Amniotic epithelial cell (primary cell): ENCODE data around the gene CYP1B1.
A peak's percentile ranks its signal among the peaks of the same experiment; 100 is the strongest.
"Not testable (repeated sequence)": the region's sequence is repeated elsewhere in the genome, so short reads cannot be mapped to it uniquely, and the experiment has no call there.

ENCODE experiments used
- DNase-seq: peaks from one replicate; pipeline ENCODE4 v3.0.0-alpha.2; 2010; ENCODE audit warnings: low read depth

CYP1B1 gene

DNA sequence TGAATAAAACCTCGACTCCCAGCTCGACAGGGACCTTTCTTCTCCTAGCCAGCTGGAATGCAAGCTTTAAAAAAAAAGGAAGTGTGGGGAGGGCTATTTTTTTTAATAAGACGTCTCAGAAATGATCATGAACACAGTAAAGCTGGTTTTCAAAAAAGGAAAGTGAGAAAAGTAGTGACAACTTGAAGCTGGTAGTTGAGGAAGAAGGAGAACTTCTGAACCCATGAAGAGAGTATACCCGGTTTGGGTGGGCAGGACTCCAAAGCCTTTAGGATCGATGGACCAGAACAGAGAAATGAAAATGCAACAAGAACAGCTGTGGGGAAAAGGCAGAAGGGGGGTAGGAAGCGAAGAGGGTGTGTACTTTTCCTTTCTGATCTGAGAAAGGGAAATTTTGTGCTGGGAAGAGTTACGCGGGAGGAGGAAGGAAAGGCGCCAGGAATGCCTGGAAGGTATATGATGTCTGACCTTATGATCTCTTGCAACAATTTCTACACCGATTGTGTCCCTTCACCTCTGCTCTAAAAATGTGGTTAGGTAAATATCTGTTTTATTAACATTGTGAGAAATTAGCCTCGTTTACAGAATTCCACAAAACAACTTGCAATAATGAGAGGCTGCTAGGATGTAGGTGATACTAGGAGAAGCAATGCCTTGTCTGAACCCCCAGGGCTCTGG, 22.6 kb upstream of the CYP1B1 start:
- peak; percentile 31 for DNase-seq

DNA sequence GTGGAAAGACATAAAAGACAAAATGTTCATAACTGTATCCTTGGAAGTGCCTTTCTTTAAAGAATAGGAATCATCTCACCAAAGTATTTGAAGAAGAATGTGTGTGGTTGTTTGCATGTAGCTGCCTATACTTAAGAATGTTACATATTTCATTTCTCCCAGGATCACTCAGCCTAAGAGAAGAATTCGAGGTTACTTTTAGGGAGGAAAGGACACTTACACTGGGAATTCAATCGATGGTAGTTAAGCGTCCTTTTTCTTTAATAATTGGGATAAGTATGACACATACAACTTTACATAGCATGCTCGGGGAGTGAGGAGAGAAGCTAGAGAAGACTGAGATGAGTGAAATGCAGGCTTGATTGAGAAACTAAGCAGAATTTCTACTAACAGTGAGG, 22.0 kb upstream of the CYP1B1 start:
- DNase-seq: peak; percentile 77

GRCh38 chr2:38097258-38097987, 21.5 kb upstream of the CYP1B1 start:
- DNase-seq: peak; percentile 57

GRCh38 chr2:38095996-38096861, 20.3 kb upstream of the CYP1B1 start:
- DNase-seq: peak; percentile 79

GRCh38 chr2:38095079-38095995, 19.4 kb upstream of the CYP1B1 start:
- DNase-seq: no peak

GRCh38 chr2:38093527-38094165, 17.7 kb upstream of the CYP1B1 start:
- DNase-seq: peak; percentile 54

GRCh38 chr2:38092196-38092902, 16.4 kb upstream of the CYP1B1 start:
- peak; percentile 90 for DNase-seq

GRCh38 chr2:38091760-38092159, 15.8 kb upstream of the CYP1B1 start:
- DNase-seq: no peak

DNA sequence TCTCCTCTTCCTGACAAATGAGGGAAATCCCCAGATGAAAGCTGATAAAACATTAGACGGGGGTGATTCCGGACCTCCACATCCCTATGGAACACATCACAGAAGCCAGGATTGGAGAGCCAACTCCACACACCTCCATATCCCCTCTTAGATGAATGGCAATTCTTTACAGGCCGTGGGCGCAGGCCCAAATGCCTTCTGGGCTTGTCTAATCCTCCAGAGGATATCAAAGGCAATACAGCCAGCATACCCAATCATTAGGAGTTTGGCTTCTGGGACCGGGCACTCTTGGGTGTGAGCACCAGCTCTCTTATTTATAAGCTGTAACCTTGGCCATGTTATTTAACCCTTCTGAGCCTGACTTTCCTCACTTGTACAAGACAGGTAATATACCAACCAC, 15.0 kb upstream of the CYP1B1 start:
- no peak for DNase-seq

DNA sequence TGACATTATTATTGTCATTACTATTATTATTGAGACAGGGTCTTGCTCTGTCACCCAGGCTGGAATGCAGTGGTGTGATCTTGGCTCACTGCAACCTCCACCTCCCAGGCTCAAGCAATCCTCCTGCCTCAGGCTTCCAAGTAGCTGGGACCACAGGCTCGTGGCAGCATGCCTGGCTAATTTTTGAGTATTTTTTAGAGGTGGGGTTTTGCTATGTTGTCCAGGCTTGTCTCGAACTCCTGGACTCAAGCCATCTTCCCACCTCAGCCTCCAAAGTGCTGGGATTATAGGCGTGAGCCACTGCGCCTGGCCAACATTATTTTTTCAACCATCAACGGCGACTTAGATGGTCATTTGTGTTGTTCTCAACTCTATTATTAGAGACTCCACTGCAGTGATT, 14.3 kb upstream of the CYP1B1 start:
- DNase-seq: not testable (repeated sequence)

DNA sequence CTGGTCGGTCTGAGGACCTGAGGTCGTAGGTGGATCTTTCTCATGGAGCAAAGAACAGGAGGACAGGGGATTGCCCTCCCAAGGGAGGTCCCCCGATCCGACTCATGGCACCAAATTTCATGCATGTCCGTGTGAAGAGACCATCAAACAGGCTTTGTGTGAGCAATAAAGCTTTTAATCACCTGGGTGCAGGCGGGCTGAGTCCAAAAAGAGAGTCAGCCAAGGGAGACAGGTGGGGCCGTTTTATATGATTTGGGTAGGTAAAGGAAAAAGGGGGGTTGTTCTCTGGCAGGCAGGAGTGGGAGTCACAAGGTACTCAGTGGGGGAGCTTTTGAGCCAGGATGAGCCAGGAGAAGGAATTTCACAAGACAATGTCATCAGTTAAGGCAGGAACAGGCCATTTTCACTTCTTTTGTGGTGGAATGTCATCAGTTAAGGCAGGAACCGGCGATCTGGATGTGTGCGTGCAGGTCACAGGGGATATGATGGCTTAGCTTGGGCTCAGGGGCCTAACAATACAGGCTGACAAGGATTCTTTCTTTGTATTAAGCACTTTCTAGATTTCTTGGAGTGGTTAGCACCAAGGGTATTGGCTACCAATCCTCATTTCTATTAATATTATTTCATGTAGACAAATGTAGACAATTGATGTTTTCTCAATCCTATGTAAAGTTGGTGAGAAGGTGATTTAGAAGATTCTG, 10.2 kb upstream of the CYP1B1 start:
- DNase-seq: not testable (repeated sequence)

GRCh38 chr2:38084556-38084955, 8.6 kb upstream of the CYP1B1 start:
- not testable (repeated sequence) for DNase-seq

GRCh38 chr2:38082727-38083126, 6.8 kb upstream of the CYP1B1 start:
- not testable (repeated sequence) for DNase-seq

GRCh38 chr2:38080346-38080745, 4.4 kb upstream of the CYP1B1 start:
- no peak for DNase-seq

- DNase-seq: no peak
Observed at GRCh38 chr2:38079116-38080052, 3.4 kb upstream of the CYP1B1 start.

GRCh38 chr2:38077431-38077769, 1.4 kb upstream of the CYP1B1 start:
- DNase-seq: no peak

GRCh38 chr2:38076710-38077430, 919 bp upstream of the CYP1B1 start:
- peak; percentile 78 for DNase-seq

DNA sequence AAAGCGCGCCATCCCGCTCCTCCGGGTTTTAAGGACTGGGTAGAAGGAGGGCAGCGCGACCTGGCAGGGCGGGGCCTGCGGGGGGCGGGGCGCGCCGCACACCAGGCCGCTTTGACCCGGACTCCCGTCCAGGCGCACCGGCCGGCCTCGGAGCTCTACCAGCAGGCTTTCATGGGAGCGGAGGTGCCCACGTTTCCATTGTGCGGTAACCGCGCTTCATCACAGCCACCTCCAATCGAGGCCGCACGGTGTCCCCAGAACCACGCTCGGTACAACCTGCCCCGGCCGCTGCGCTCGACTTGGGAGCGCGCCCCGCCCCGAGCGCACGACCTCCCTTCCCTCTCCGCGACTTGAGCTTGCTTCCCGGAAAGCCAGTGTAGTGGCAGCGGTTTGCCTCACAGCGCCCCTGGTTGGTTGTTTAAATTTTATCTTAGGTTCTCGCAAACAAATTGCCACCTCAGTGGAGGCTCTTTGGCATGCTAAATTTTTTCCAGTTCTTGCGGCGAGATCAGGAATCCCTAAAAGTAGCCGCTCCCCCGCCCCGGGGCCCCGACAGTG, 280 bp upstream of the CYP1B1 start:
- peak; percentile 73 for DNase-seq
